ENCODE data around the gene TNFRSF4.

TNFRSF4 gene

GRCh38 chr1:1202831-1203560 is 11.0 kb downstream of the TNFRSF4 start:
- Histone ChIP-seq H3K9me3 (no peaks in the 10 kb centered on the region), H3K4me3 (ENCODE audit: low read depth, low read length) (no peak overlapping the region), H3K36me3 (no peaks in the 10 kb centered on the region), H3K4me1 (no peaks in the 10 kb centered on the region), H3K27me3 (peaks cover 41% of the 10 kb centered on the region)
- DNase-seq = peak; percentile 12
- TF ChIP-seq CTCF (IDR thresholded peaks at IDR 0.05; ENCODE audit: low read depth, low read length) = no peak

GRCh38 chr1:1200876-1201810 is 12.8 kb downstream of the TNFRSF4 start:
- Histone ChIP-seq H3K4me1 (no peaks in the 10 kb centered on the region), H3K4me3 (ENCODE audit: low read depth, low read length) (no peak overlapping the region), H3K36me3 (no peaks in the 10 kb centered on the region), H3K9me3 (no peaks in the 10 kb centered on the region), H3K27me3 (peaks cover 27% of the 10 kb centered on the region)
- TF ChIP-seq CTCF (IDR thresholded peaks at IDR 0.05; ENCODE audit: low read depth, low read length) = no peak
- DNase-seq = peak; percentile 23

GRCh38 chr1:1199961-1200875 is 13.7 kb downstream of the TNFRSF4 start:
- no peaks in the 10 kb centered on the region for H3K4me1 ChIP-seq
- TF ChIP-seq CTCF (IDR thresholded peaks at IDR 0.05; ENCODE audit: low read depth, low read length) = no peak
- H3K9me3 ChIP-seq = no peaks in the 10 kb centered on the region
- H3K36me3 ChIP-seq = no peaks in the 10 kb centered on the region
- DNase-seq = peak; percentile 8
- H3K27me3 ChIP-seq = peaks cover 21% of the 10 kb centered on the region
- H3K4me3 ChIP-seq (ENCODE audit: low read depth, low read length) = no peak overlapping the region

- DNase-seq = peak; percentile 12
- no peak for TF ChIP-seq CTCF (IDR thresholded peaks at IDR 0.05; ENCODE audit: low read depth, low read length)
- H3K36me3 ChIP-seq = no peaks in the 10 kb centered on the region
- H3K4me3 ChIP-seq (ENCODE audit: low read depth, low read length) = no peak overlapping the region
- H3K27me3 ChIP-seq = peaks cover 21% of the 10 kb centered on the region
- no peaks in the 10 kb centered on the region for H3K4me1 ChIP-seq
- no peaks in the 10 kb centered on the region for H3K9me3 ChIP-seq
Measured at GRCh38 chr1:1199141-1199960, 14.6 kb downstream of the TNFRSF4 start.

GRCh38 chr1:1198423-1199140 is 15.4 kb downstream of the TNFRSF4 start:
- peak; percentile 11 for DNase-seq
- H3K27me3 ChIP-seq = peaks cover 24% of the 10 kb centered on the region
- H3K9me3 ChIP-seq = no peaks in the 10 kb centered on the region
- H3K4me1 ChIP-seq = no peaks in the 10 kb centered on the region
- no peak overlapping the region for H3K4me3 ChIP-seq (ENCODE audit: low read depth, low read length)
- no peaks in the 10 kb centered on the region for H3K36me3 ChIP-seq
- TF ChIP-seq CTCF (IDR thresholded peaks at IDR 0.05; ENCODE audit: low read depth, low read length) = no peak
